GM21423 (cell line): Measurements from ENCODE around the gene GPATCH1.

ENCODE experiments used
- ATAC-seq: cut with Tn5 transposase; IDR thresholded peaks from one replicate; pipeline ENCODE4 v1.9.1; 2021; ENCODE audit warnings: mild to moderate bottlenecking, moderate library complexity; ENCODE audit not compliant: unreplicated experiment

GPATCH1 gene

DNA sequence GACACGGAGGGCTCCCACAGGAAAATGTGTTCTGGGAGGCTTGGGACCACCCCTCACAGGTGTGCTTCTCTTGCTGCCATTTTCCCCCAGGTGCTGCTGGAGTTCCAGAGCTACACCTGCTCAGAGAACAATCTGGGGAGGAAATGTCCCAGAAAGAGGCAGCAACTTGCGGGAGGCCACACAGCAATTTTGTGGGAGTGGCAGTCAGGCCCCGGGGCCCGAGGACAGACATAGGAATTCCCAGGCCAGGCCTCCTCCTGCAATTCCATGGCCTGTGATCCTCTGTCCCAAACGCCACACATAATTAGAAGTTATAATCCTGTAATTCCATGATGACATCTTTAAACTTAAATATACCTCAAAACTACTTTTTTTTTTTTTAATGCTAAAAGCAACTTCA lies 18.1 kb upstream of the GPATCH1 start:
- ATAC-seq, result no peak

DNA sequence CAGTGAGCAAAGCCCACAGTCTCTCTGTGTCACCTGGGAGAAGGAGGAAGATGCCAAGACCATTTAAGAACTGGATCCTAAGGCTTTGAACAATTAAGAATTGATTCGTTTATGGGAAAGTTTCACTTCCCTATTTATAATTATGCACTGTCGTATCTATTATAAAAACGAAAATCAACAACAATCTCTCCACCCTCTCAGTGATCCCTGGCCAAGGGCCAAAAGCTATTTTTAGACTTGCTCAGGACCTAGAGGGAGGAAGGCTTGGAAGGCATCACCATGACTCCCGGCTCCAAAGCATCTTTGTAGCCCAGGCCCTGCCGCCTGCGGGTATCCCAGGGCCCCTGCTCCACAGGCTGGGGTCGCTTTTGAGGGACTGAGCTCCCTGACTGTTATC lies 17.6 kb upstream of the GPATCH1 start:
- ATAC-seq, result no peak

DNA sequence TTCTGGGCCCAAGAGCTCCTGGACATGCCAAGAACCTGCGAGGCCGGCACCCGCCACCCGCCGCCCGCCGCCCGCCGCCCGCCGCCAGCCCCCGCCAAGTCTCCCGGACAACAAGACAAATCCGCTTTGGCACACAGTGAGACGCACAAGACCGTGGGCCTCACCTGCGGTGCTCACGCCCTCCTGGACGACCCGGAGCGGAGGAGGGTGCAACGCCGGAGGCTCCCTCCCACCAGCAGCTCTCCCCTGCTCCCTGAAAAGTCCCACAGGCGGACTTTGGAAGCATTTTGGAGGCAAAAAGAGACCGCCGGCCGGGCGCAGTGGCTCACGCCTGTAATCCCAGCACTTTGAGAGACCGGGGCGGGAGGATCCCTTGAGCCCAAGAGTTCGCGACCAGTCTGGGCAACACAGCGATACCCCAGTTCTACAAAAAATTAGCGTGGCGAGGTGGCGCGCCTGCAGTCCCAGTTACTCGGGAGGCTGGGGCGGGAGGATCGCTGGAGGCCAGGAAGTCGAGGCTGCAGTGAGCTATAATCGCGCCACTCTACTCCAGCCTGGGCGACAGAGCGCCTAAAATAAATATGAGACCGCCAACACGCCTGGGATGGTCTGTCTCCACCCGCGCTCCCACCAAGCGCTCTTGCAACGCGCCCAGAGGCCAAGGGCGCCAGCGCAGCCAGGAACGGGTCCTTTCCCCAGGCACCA lies 17.1 kb upstream of the GPATCH1 start:
- no peak for ATAC-seq

DNA sequence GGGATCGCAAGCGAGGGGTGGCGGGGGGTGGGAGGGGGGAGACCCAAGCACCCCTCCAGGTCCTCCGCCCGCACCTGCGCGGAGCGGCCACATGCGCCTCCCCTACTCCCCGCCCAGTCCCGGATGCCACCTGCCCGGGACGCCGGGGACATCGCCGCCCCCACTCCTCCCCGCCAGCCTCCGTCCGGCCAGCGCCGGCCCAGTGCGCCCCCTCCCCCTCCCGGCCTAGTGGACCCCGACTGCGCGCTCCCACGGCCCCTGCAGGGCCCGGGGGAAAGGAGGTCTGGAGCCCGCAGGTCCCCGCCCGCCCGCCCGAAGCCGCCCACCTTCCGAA lies 16.6 kb upstream of the GPATCH1 start:
- ATAC-seq, result peak; percentile 42

DNA sequence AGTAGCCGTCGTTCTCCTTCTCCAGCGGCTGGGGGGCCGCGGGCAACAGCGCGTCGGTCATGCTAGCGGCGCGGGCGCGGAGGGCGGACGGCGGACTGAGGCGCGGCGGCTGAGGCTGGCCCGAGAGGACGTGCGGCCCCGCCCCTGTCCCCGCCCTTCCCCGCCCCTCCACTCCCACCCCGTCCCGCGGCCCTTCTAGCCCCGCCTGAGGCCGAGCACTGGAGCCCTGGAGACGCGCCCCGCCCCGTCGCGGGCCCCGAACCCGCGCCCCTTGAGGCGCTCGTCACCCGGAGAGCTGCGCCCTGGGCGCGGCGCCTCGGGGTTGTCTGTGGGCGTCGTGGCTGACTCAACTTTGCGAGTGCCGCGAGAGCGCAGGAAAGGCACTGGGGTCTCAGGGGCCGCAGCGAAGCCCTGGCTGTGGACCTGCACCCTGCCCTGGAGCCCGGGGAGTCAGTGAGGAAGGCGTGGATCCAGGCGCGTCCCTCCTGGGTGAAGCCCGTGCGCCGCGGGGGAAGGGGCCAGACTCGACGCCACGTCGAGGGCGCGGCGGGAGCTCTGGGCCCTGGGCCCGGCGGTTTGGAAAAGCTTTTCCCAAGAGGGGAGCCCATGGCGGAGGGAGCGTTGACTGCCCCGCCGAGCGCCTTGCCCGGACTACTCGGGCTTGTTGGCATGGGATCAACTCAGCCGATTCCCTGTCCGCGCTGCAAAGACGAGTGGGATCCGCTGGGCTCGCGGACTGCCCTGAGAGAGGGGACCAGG lies 16.0 kb upstream of the GPATCH1 start, which contains the start of gene RHPN2:
RHPN2 (minus strand) TSS at position 97 of the 759 bp plus-strand sequence; CDS start at position 61, 36 bp downstream.
- peak; percentile 60 for ATAC-seq

DNA sequence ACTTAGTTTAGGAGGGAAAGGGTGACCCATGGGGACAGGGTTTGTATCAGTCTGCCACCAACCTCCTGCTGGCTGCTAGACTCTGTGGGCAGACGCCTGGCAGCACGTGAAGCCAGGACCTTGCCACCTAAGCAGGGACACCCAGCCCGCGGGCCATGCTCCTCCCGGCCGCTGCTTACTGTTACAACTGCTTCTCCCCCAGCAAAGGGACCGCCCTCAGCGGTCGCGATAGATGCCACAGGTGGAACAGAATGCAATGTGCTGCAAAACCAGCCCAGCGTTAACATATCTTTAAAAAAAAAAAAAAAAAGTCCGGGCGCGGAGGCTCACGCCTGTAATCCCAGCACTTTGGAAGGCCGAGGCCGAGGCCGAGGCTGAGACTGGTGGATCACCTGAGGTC lies 14.4 kb upstream of the GPATCH1 start:
- ATAC-seq, result no peak

DNA sequence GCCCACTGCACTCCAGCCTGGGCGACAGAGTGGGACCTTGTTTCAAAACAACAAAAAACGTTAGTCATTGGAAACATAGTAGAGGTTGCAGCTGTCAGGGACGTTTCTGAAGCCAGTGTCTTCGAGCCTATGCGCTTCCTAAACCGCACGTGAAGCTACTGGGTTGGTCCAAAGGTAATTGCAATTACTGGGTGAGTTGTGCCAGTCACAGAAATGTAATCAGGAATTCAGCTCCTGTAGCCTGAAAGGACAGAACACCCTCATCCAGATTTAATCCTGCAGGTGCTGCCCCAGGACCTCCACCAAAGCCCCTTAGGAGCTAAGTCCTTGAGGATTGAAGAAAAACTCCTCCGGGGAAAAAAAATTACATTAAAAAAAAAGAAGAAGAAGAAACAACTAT lies 13.9 kb upstream of the GPATCH1 start:
- ATAC-seq, result no peak

DNA sequence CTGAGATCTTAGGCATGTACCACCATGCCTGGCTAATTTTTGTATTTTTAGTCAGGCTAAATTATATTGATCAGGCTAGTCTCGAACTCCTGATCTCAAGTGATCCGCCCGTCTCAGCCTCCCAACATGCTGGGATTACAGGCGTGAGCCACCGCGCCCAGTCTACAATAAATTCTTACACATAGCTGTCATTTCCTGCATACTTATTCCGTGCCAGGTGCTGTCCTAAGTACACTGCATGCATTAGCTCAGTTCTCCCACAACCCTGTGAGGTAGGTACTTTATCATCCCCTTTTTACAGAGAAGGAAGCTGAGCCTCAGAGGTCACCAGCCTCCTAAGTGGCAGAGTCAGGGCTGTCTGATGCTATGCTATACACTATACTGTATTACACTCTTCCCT lies 9.1 kb upstream of the GPATCH1 start:
- no peak for ATAC-seq

DNA sequence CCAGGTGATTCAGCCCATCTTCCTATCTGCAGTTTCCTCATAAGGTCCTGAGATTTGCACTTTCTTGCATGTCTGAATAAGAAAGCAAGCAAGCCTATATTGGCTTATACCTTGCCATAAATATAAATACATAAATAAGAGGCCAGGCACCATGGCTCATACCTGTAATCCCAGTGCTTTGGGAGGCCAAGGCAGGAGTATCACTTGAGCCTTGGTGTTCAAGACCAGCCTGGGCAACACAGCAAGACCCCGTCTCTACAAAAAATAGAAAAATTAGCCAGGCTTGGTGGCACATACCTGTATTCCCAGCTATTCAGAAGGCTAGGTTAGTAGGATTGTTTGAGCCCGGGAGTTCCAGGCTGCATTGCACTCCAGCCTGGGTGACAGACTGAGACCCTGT lies 5.5 kb upstream of the GPATCH1 start:
- ATAC-seq, result no peak

DNA sequence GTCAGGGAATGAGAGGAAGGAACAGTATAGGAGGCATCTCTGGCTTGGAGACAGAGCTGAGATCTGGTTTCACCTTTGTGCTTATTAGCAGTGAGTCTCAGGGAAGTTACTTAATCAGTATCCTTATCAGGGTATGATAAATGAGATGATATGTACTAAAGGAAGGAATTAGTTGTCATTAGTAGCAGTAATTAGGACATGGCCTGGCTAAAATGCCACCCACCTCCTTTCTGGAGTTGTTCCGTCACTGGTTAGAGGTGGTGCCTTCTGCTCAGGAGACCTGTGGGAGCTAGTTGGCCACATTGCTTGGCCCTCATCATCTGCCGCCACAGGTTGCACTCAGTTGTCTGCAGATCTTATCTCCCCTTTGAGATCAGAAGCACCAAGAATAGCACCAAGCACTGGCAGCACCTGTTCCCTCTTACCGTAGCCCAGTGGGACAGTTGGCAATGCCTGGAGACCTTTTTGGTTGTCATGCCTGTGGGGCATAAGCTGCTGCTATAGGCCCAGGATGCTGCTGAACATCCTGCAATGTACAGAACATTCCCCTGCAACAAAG lies 4.7 kb downstream of the GPATCH1 start:
- no peak for ATAC-seq

DNA sequence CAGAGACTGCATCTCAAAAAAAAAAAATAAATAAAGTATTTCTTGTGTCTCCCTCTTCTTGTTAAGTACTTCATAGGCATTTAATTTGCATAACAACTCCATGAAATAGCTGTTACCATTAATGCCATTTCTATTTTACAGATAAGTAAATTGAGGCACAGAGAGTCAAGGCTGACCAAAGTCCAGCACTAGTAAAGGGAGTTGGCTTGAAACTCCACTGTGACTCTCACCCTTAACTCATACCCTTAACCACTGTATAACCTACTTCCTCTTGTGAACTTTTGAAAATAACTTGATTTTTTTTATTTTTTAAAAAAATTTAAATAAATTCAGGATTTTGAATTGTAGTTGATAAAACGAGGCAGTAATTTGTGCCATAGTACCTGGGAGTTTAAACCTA lies 6.0 kb downstream of the GPATCH1 start:
- no peak for ATAC-seq

DNA sequence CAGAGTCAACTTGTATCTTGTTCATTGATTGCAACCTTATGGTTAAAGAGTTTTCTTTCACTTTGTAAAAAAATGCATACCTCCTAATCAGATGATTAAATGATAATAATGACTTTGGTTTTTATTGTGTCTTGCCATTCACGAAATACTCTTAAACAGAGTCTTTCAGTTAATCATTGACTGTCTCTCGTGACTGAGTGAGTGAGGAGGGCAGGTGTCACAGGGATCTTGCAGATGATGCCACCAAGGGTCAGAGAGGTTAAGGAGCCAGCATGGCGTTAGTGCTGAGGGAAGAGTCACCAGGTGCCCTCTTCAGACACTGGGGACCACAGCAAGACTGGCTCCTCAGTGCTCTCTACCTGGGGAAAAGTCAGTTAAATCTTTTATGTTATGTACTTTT lies 8.0 kb downstream of the GPATCH1 start:
- ATAC-seq, result no peak

DNA sequence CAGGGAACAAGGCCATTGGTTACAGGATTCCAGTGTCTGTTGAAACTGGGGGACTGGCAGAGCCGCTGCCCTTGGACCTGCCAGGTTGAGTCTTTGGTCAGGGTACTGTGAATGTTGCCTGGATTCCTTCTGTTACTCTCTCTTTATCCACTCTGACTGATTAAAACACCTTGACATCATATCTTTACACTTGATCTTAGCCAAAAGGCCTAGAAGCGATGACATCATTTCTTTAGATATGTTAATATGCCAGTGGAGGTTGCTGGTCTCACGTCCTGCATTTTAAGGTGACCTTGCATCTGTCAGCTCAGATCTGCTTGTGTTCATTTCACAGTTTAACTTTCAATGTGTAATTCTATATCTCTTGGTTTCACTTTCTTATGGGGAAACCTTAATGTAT lies 9.2 kb downstream of the GPATCH1 start:
- no peak for ATAC-seq

DNA sequence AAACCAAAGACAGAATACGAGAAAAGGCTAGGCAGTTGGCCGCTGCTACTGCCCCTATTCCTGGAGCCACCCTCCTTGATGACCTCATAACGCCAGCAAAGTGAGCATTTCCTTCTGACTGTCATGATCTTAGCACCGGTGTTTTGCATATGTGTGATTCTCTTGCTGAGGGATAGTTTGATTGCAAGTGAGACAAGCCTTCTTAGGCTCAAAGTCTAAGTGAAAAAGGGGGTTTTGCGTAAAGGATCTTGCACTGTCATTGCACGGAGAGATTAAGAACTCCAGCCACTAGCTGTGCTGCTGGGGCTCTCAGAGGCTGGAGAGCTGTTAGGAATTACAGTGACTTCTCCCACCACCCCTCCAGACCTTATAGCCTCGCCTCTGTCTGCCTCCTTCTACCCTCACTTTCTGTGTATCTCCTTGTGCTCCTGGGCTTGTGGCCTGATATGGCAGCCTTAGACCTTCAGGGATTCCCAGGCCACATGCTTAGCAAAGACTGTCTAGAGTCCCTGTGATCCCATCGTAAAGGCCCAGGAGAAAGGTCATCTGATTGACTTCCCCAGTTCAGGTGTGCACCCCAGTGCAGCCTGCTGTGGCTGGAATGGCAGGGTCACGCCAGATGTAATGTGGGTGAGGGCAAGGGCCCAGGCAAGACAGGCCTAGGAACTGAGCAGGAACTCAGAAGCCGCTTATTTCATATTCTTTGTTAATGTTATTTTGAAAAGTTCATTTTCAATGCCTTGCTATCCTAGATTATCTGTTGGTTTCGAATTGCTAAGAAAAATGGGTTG lies 12.6 kb downstream of the GPATCH1 start:
- no peak for ATAC-seq

DNA sequence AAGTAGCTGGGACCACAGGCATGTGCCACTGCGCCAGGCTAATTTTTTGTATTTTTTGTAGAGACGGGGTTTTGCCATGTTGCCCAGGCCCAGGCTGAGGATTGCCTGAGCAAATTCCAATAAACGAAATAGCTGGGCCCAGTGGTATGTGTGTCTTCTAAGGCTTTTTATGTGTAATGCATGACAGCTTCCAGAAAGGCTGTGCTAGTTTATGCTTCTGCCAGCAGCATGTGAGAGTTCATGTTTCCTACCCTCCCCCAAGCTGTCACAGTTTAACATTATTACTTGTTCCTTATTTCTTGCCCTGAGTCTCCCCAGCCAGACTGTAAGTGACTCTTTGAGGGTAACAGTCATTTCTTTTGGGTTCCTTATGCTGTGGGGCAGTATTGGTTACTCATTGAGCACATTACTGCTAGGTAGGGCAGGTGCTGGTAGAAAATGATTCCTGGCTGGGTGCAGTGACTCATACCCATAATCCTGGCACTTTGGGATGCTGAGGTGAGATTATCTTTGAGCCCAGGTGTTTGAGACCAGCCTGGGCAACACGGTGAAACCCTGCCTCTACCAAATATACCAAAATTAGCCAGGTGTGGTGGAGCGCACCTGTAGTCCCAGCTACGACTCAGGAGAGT lies 13.6 kb downstream of the GPATCH1 start:
- no peak for ATAC-seq

DNA sequence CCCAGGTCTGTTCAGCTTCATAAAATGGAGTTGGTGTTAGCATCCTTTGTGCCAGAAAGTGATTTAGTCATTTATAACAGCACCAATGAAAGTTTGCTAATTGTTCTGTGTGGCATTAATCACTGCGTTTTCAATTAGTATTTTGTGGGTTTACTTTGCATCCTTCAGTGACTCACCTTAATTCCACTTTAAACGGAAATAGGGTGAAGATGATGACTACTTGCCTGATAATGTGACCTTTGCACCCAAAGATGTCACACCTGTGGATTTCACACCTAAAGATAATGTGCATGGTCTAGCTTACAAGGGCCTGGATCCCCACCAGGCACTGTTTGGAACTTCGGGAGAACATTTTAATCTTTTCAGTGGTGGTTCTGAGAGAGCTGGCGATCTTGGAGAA lies 15.0 kb downstream of the GPATCH1 start:
- ATAC-seq, result no peak

DNA sequence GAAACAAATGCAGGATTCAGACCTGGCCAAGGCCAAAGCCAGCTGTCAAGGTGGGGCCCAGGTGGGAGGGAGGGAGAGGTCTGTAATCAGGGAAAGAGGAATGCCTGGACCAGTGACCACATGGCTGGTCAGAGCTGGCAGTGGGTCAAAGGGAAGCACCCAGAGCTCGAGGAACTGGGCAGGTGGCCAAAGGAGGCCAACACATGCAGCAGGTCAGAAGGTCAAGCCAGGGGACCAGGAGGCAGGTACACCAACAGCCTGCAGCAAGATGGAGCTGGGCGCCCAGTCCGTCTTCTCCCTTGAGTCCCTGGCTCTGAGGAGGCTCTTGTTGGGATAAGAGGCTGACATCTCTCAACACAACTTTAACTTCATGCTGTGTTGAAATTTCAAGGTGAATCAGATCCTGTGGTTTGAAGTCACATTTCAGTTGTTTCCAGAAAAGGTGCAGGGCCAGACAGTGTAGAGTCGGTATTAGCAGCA lies 17.1 kb downstream of the GPATCH1 start:
- no peak for ATAC-seq

DNA sequence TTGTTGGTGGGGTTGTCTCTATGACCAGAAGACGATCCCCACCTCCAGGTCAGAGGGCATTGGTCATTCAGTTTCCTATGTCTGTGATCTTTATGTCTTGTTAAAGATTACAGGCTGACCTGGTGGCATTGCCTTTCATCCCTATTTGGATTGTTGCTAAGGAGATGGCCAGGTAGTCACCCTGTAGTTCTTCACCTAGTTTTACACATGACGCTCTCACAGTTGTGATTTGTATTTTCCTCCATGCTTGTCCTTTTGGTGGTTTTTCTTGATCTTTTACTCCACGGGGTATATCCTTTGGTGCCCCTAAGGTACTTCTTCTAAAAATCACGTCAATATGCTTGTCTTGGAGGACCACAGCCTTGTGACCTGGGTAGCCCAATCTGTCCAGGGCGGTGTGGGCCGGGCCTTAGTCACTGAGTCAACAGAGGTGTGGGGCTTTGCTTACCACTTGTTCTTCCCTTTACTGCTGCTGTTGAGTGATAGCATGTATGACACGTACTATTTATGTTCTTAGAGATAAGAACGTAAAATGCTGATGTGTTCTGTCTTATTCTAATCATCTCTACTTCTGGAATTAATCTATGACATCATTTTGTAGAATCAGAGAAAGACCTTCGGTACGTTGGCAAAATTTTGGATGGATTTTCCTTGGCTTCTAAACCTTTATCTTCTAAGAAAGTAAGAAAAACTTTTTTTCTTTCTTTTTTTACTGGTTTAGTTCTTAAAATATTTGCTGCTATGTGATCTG lies 20.1 kb downstream of the GPATCH1 start:
- ATAC-seq, result no peak

DNA sequence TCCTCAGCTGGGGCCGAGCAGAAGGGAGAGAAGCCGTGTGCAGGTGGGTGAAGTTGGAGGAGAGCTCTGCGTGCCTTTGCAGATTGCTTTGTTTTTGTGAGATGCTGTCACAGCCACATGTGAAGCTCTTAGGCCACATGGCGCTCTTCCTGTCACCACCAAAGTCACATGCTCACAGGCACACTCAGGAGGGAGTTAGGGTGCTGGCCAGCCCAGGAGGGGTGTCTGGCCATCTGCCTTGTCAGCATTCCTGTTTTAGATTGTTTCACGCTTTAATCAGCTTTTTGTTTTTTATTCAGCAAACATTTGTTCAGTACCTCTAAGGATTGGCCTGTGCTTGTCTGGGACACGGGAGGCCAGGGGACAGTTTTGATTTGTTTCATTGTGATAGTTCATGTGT lies 21.9 kb downstream of the GPATCH1 start:
- no peak for ATAC-seq

DNA sequence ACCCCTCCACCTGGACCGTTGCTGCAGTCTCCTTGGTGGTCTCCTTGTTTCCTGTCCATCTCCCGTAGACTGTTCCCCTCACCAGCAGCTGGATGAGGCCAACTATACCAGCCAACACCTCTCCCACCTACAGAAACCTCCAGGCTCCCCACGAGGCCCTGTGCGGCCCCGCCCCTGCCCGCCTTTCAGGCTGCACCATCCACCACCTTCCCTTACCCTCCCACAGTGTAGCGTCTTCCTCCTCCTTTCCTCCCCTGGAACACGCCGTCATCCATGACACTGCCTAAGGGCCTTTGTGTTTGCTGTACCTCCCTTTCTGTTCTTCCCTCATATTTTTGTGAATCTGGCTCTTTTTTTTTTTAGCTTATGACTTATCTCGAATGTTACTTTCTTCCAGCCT lies 27.2 kb downstream of the GPATCH1 start:
- no peak for ATAC-seq
